ENCODE results near the gene LZTR1. TPM values are rescaled to one million over a fixed set of nuclear protein-coding genes. Genes with fewer than 3 reads are reported as not detected.

The LZTR1 gene
- total RNA-seq, 4 donors from 2014 or later, result 18.2 to 73.7 (median 56.1) TPM

DNA sequence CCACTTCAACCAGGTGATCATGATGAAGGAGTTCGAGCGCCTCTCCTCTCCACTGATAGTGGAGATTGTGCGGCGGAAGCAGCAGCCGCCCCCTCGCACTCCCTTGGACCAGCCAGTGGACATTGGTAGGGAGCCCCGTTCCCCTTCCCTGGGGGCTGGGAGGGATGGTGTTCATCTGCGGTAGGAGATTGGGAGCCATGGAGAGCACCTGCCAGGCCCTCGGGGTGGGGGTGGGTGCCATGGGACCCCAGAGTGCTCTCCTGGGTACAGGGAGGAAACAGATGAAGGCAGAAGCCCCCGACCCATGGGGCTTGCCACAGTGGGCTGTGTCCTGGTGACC, 12.8 kb downstream of the LZTR1 start:
- no peaks in the 10 kb centered on the region for H3K36me3 ChIP-seq
- TF ChIP-seq POLR2A (IDR thresholded peaks at IDR 0.05), result no peak
- TF ChIP-seq, protein P1, sequence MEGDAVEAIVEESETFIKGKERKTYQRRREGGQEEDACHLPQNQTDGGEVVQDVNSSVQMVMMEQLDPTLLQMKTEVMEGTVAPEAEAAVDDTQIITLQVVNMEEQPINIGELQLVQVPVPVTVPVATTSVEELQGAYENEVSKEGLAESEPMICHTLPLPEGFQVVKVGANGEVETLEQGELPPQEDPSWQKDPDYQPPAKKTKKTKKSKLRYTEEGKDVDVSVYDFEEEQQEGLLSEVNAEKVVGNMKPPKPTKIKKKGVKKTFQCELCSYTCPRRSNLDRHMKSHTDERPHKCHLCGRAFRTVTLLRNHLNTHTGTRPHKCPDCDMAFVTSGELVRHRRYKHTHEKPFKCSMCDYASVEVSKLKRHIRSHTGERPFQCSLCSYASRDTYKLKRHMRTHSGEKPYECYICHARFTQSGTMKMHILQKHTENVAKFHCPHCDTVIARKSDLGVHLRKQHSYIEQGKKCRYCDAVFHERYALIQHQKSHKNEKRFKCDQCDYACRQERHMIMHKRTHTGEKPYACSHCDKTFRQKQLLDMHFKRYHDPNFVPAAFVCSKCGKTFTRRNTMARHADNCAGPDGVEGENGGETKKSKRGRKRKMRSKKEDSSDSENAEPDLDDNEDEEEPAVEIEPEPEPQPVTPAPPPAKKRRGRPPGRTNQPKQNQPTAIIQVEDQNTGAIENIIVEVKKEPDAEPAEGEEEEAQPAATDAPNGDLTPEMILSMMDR (IDR thresholded peaks at IDR 0.05), result no peak
- no peak overlapping the region for H3K27ac ChIP-seq
- no peaks in the 10 kb centered on the region for H3K9me3 ChIP-seq
- H3K27me3 ChIP-seq, result no peaks in the 10 kb centered on the region
- H3K4me3 ChIP-seq, result no peak overlapping the region
- peaks cover 0 to 2% of the 10 kb centered on the region in 2 donors for H3K4me1 ChIP-seq
- intact Hi-C loops (cut with DNase I; ENCODE audit: low total_unique reads), result no loop called here
- no peak for DNase-seq

DNA sequence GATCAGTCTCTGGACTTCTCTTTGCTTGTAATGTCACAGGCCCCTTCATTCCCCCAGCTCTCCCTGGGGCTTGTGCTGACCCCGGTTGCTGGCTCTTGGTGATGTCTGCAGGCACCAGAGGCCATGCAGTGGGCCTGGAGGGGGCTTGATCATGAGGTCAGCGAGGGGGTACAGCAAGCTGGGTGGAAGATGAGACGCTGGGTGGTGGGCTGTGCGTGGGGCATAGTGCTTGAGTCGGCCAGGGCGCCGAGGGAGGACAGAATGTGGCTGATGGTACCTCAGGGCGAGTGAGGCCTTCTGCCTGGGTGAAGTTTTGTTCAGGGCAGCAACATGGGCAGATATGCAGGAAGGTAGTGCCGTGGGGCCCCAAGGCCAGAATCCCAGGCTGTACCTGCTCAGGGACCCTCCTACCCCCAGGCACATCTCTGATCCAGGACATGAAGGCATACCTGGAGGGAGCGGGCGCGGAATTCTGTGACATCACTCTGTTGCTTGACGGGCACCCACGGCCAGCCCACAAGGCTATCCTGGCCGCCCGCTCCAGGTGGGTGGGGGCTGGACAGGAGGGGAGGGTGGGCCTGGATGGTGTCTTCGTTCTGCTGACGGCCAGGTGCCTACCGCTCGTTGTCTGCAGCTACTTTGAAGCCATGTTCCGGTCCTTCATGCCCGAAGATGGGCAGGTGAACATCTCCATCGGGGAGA, 13.4 kb downstream of the LZTR1 start:
- intact Hi-C loops (cut with DNase I; ENCODE audit: low total_unique reads), result no loop called here
- Histone ChIP-seq H3K27me3 (no peaks in the 10 kb centered on the region), H3K4me1 (peaks cover 0 to 8% of the 10 kb centered on the region in 2 donors), H3K4me3 (no peak overlapping the region), H3K9me3 (no peaks in the 10 kb centered on the region), H3K36me3 (no peaks in the 10 kb centered on the region), H3K27ac (no peak overlapping the region)
- TF ChIP-seq, protein P1 (IDR thresholded peaks at IDR 0.05), result no peak
- no peak for TF ChIP-seq POLR2A (IDR thresholded peaks at IDR 0.05)
- no peak for DNase-seq

DNA sequence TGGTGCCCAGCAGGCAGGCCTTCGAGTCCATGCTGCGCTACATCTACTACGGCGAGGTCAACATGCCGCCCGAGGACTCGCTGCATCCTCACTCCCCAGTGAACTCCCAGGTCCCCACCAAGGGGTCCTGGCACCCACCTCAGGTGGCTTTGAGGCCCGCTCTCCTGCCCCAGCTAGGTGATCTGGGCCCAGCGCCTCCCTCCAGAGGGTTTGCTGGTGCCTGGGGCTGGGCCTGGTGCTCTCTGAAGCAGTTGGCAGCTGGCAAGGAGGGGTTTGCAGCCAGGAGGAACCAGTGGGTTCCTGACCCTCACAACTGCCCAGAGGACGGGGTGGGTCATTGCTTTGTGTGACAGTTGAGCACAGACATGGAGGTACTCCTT, 13.9 kb downstream of the LZTR1 start:
- no peaks in the 10 kb centered on the region for H3K36me3 ChIP-seq

DNA sequence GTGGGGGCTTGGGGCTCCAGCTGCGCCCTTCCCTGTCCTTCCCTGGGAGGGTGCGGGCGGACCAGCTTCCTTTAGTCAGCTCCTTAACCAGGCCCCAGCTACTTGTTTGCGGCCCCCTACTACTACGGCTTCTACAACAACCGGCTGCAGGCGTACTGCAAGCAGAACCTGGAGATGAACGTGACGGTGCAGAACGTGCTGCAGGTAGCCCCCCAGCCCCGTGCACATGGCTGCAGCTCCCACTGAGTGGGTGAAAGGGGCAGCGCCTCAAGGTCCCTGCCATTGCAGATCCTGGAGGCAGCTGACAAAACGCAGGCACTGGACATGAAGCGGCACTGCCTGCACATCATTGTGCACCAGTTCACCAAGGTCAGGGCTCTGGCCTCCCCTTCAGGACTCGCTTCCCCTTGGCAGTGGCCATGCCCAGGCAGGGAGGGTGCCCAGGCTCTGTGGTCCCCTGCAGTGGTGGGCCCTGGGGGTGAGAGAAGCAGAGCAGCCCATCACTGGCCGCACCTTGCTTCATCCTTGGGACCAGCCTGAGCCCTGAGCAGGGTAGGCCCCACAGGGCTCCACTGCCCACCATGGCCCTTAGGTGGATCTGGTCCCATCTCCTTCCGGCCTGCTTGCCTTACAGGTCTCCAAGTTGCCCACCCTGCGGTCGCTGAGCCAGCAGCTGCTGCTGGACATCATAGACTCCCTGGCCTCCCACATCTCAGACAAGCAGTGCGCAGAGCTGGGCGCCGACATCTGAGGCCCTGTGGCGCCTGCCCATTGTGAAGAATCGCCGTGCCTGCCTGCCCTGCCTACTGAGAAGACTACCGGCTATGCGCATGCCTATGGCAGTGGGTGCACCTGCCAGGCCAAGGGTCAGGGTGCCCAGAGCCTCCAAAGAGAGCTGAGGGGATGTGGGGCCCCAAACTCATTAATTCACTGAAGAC, 14.8 kb downstream of the LZTR1 start:
- intact Hi-C loops (cut with DNase I; ENCODE audit: low total_unique reads), result no loop called here
- TF ChIP-seq, protein P1 (IDR thresholded peaks at IDR 0.05), result no peak
- no peak for TF ChIP-seq POLR2A (IDR thresholded peaks at IDR 0.05)
- no peaks in the 10 kb centered on the region for H3K36me3 ChIP-seq

More for the DNA sequence above, 13.9 kb downstream of the LZTR1 start:
- no peak for DNase-seq
- Histone ChIP-seq H3K9me3 (no peaks in the 10 kb centered on the region), H3K27me3 (no peaks in the 10 kb centered on the region), H3K4me3 (no peak overlapping the region), H3K4me1 (peaks cover 0 to 13% of the 10 kb centered on the region in 2 donors), H3K27ac (no peak overlapping the region)
- intact Hi-C loops (cut with DNase I; ENCODE audit: low total_unique reads), result no loop called here
- TF ChIP-seq, protein P1 (IDR thresholded peaks at IDR 0.05), result no peak
- TF ChIP-seq POLR2A (IDR thresholded peaks at IDR 0.05), result no peak

More for the DNA sequence above, 14.8 kb downstream of the LZTR1 start:
- Histone ChIP-seq H3K4me3 (no peak overlapping the region), H3K27me3 (no peaks in the 10 kb centered on the region), H3K9me3 (no peaks in the 10 kb centered on the region), H3K4me1 (peaks cover 0 to 13% of the 10 kb centered on the region in 2 donors), H3K27ac (no peak overlapping the region)
- no peak for DNase-seq

Measured in uterus (tissue), 4 donors.